MM.1S (cell line): ENCODE measurements around the gene GAB2.

Source experiments
- CTCF ChIP-seq: fragments of 300-600 bp; sonication (generic); IDR thresholded peaks from 2 replicates; pipeline ENCODE4 v1.5.1; 2016; ENCODE audit warnings: antibody characterized with exemption, low read length, mixed read lengths
- EZH2 ChIP-seq: fragments of 300-600 bp; sonication (generic); optimal IDR thresholded peaks from 2 replicates; pipeline ENCODE3; 2017; ENCODE audit warnings: low read depth, mild to moderate bottlenecking, antibody characterized with exemption, low read length, mixed read lengths
- EZH2phosphoT487 ChIP-seq: fragments of 300-600 bp; sonication (generic); IDR thresholded peaks from 2 replicates; pipeline ENCODE4 v1.6.1; 2018; ENCODE audit warnings: antibody characterized with exemption, low read length

- TF ChIP-seq CTCF (no peak), EZH2phosphoT487 (no peak), EZH2 (no peak)
Observed at GRCh38 chr11:78408619-78409018, 9.0 kb downstream of the GAB2 start.
